T-helper 22 cell (primary cell): ENCODE data around the gene LHFPL3.

Experiments used
- DNase-seq: peaks from one replicate; pipeline ENCODE4 v3.0.0-alpha.2; 2020; ENCODE audit warnings: low read depth

The LHFPL3 gene

DNA sequence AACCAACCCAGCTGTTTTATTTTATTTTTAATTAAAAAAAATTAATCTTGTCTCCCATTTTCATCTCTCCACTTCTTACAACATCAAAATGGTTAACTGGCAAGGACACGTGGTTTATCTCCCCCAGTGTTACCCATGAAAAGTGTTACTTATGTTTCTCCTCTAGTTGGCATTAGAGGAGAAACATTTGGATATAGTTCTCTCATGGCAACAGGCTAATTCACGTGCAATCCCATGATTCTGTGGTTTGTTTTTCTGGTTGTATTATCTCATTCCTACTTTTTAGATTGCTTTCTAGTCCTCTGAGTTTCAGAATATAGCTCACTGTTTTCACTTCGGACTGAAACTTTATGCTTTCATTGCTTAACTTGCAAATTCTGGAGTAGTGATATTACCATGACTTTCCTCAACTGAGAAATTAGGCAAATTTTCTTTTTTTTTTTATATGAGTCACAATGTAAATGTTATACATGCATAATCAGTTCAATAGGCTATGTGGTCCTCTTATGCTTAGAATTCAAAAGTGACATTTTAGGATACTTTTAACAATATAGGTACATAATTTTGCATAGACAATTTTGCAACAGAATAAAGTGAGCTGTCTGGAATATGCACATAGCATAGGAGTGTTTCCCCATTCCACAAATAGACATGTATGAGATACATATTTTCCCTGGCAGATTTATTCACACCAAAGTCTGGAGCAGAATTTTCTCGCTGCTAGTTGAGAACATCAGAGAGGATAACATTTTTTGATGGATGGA lies 43.0 kb downstream of the LHFPL3 start:
- no peak for DNase-seq

DNA sequence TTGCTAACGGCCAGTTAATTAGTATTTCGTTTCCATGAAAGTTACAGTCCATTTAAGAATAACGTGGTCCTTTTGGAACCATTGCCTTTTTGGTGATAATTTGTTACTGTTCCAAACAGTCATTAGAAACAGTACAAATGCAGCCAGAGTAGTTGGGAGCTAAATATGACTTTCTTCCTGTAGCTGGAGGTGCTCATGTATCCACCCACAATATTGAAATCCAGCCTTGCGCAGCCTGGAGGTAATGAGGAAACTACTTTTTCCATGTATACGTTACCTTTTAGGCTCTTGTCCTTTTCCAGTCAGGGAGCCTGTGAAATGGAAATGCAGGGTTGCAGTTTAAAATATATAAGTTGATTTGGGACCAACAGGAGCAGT lies 43.6 kb downstream of the LHFPL3 start:
- DNase-seq, result no peak

DNA sequence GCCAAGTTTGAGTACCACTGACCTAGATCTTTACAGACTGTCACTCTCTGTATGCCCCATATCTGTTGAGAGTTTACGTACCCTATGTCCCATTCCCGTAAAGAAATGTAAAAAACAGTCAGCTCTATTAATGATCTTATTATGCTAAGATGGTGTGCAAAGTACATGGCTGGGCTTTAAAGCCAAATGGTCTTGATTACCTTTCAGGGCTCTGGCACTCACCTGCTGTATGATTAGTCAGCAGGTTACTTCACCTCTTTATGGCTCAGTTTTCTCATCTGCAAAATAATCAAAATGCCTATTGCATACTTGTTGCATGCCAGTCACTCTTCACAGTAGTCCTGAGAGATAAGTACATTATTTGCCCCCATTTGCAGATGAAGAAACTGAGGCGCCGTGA lies 54.2 kb downstream of the LHFPL3 start:
- DNase-seq, result no peak

DNA sequence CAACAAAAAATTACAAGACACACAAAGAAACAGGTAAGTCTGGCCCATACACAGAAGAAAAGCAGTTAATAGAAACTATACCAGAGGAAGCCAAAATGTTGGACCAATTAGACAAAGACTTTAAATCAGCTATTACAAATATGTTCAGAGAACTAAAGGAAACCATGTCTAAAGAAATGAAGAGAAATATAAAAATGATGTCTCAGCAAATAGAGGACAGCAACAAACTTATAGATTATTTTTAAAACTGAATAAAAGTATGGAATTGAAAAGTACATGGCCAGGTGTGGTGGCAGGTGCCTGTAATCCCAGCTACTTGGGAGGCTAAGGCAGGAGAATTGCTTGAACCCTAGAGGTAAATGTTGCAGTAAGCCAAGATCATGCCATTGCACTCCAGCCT lies 58.5 kb downstream of the LHFPL3 start:
- DNase-seq, result no peak

DNA sequence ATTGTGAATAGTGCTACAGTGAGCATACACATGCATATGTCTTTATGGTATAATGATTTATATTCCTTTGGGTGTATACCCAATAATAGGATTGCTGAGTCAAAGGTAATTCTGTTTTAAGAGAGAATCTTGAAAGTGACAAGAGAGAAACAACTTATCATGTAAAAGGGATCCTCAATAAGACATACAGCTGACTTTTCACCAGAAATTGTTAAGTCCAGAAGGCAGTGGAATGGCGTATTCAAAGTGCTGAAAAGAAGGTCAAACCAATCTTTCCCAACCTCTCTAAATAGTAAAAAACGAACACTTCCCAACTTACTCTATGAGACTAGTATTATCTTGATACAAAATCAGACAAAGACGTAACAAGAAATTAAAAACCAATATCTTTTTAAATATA lies 59.8 kb downstream of the LHFPL3 start:
- no peak for DNase-seq

DNA sequence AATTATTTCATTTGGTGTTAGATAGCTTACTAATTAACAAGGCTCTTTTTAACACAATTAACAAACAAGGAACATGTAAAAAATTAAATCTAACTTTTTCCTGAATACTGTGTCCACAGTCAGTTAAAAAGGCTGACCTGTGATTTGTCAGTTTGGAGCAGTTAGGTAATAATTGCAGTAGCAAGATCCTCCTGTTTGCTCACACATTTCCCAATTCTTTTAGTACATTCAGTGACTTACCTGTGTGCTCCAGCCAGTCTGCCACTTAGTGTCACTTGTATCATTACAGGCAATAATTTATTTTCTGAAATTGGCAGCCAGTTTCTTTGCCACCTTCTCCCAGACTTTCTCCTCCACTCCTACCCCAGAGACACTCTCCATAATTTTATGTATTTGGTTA lies 66.8 kb downstream of the LHFPL3 start:
- DNase-seq, result no peak

DNA sequence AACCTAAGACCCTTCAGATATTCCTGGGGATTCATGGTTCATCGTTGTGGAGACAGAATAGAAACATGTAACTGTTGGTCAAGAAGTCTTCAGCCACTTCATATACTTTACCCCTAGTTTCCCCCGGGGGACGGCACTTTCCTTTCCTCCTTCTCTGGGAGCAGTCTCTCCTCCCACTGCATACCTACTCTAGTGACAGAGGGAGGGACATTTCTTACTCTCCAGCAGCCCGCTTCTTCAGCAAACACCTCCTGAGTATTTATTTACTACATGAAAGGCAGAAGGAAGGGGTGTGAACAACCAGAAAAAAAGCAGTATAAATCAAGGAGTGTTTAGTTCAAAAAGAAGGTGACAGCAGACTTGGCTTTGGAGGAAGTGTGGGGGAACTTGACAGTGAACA lies 69.0 kb downstream of the LHFPL3 start:
- DNase-seq, result no peak

DNA sequence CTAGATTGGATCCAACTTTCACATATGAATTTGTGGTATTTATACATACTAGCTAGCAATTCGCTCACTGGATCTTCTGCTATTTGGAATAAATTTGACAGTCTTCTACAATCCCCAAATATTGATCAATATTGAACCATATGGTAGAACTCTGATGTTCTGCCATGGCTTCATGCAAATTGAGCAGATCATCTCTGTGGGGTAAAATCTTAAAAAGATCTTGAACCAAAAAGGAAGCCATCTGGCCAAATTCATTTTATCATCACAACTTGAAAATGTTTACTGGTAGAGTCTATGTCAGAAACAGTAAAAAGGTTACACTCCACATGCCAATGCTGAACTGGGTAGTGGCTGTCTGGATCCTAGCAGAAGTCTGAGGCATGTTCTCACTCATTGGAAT lies 80.0 kb downstream of the LHFPL3 start:
- no peak for DNase-seq

DNA sequence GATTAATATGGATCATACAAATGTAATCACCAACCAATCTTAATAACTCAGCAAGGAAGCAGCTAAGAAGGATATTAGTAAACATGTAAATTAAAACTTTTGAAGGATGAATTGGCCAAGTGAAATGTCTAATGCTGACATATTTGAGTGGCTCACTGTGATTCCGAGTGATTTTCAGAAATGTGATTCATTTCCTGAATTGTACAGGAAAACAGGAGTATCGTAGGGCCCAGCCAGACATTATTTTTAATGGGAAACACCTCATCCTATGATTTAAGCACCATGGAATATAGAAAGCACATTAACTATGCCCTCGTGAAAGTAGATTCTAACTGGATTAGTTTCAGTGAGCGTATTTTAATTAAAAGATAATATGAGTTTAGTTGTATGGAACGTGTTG lies 82.3 kb downstream of the LHFPL3 start:
- DNase-seq, result no peak

DNA sequence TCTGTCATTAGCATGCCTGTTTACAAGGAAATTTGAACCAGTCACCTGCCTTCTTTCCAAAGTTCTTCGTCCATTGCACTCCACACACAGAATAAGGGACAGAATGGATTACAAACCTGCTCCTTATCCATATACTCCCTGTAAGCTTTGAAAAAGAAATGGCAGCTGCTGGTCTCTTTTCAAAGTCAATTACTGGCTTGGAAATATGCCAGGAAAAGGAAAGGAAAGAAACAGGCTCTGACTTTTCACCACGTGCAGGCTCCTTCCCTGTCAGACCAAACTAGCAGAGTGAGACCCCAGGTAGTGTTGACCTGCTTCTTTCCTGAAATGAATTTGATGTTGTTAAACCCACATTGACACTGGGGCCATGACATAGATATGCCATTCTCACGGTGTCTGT lies 84.5 kb downstream of the LHFPL3 start:
- DNase-seq, result no peak

DNA sequence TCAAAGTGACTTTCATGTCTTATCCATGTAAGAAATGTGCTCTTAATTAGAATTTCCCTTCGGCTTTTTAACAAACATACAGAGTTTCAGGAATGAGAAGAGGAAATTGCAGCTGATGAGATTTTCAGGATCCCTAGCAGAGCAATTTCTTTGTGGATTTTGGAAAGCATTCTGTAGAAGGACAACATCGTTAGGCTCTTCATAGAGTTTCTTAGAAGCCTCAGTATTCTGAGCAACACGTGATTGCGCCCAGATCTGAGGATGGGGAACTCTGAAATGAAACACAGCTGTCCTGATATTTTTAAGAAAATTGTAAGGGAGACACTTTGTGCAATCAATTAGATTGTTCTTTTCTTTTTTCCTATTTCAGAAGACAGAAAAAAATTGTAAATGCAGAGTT lies 85.8 kb downstream of the LHFPL3 start:
- DNase-seq, result no peak

DNA sequence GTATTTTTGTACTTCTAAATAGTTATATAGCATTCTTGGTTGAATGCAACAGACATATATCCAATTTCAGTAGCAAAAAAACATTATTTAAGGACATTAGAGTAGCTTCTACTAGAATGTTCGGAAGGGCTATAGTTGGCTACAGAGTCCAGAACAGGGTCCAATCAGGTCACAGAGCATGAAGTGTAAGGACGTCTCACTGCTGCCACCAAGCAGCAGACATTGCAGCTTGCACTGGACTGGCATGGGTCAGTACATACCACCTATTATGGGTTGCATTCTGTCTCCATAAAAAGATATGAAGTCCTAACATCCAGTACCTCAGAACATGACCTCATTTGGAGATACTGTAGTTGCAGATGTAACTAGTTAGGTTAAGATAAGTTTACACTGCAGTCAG lies 87.3 kb downstream of the LHFPL3 start:
- no peak for DNase-seq

DNA sequence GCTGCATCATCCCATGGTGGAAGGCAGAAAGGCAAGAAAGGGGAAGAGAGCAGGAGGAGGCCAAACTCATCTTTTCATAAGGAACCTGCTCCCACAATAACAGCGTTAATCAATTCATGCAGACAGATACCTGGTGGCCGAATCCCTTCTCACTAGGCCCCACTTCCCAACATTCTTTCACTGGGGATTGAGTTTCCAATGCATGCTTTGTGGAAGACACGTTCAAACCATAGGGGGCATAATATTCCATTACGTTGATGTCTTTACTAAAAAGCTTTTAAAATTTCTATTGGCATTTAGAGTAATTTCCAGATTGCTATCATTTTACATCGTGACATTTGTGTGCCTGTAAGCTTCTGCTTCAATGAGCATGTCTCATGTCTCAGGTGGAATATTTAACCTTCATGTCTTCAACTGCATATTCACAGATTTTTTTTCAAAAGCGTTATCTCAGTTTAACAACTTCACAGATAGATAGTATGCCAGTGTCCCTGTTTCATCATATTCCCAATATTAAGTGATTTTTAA lies 88.5 kb downstream of the LHFPL3 start:
- DNase-seq, result no peak

DNA sequence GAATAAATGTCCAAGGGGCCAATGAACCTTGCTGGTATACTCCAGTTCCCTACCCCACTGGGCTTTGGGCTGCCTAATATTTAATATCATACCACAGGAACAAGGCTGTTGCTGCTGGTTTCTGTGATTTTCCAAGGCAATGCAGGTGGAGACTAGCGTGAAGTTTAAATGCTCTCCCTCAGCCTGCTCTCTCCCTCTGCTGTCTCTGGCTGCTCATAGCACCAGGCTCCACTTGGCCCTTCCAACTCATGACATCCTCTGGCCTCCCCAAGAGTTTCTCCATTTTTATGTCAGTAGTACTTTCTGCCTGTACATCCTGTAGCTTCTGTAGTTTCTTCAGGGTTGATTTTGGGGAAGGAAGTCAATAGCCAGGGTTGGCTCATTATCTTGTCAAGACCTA lies 103.5 kb downstream of the LHFPL3 start:
- no peak for DNase-seq

DNA sequence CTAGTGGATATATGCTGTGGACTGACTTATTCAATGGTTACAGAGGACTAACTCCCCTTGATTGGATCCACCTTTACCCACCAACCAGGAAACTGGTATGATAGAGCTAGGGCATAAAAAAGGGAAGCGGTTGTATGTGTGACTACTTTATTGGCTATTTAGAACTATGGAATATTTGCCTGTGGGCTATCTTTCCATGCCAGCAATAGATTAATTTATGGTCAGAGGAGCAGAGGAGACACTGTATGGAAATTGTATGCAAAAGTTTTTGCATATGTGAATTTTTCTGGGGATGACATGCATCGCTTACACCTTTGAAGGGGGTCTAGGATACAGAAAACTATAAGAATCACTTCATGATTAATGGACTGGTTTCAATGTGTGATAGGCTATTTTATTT lies 105.7 kb downstream of the LHFPL3 start:
- no peak for DNase-seq

DNA sequence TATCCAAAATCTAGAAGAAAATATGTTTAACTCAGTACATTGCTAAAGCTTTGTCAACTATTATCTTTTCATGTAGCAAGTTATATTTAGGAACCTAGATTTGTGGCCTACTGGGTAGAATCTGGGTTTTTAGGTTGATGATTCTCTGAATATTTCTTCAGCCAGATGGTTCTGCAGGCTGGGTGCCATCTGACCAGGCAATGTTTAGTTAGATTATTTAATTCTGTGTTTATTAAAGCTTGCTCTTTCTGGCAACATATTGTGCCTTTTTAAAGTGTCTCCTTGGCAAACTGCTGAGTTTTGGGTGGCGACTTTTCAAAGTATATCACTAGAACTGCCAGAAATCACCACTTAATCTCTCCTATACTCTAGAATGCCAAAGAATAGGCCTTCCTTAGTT lies 114.1 kb downstream of the LHFPL3 start:
- DNase-seq, result no peak

DNA sequence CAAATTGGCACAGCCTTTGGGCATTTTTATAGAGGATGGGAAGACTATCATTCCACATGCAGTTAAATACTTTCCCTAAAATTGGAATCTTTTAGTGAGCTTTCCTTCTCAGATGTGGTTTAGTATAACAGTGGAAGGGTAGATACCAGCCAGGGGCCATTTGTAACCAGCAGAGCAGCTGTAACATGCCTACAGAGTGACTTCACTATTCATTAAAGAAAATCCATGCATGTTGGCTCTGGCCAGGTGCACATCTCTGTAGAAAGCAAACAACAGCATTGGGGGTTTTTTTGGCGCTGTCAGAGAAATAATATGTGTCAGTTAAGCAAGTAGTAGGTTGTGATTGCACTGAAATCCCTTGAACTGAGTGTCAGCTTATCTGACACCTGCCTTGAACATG lies 115.6 kb downstream of the LHFPL3 start:
- no peak for DNase-seq

DNA sequence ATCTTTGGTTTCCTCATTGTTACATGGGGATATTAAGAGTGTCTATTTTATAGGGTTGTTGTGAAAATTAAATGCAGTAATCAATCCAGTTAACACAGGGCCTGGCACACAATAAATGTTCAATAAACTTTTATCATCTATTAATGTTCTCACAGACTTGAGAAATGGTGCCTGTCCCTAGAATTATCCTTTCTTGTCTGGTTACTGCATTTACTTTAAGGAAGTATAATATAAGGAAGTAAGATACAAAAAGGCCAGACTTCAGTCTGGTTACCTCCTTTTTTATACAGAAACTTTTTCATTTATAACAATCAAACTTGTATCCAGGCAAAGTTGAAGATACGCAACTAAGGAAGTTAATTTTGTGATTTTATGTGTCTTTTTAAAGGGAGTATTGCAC lies 117.0 kb downstream of the LHFPL3 start:
- no peak for DNase-seq

DNA sequence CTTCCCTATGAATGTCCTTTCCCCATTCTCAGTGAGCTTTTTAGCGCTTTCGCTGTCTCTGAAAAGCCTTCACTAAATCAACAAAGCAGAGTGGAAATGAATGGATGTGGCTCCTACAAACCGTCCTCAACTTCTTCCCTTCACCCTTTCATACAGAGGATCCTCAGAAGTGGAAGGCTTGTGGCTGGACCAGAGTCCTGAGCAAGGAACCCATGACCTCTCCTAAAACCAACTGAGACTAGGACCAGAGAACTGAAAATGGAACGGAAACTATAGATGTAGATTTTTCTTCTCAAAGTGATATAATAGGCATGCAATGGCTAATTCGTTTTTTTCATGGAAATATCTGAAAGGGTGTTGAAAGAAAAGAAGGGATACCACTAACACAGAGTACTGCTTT lies 122.5 kb downstream of the LHFPL3 start:
- no peak for DNase-seq

DNA sequence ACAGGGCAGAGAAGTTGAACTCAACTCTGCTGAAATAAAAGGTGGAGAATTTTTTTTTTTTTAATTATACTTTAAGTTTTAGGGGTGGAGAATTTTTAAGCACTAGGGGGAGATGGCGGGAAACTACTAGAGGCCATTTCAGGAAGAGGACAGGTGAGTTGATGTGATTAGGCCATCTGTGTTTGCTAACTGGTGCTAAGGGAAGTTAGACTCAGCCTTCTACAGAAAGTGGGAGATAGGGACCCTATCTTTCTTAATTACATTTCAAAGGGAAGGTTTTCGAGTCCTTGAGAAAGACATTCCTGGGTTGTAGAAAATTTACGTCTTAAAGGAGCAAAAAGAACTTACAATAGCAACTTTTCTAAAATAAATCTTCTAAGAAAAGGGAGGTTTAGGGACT lies 124.8 kb downstream of the LHFPL3 start:
- DNase-seq, result no peak

DNA sequence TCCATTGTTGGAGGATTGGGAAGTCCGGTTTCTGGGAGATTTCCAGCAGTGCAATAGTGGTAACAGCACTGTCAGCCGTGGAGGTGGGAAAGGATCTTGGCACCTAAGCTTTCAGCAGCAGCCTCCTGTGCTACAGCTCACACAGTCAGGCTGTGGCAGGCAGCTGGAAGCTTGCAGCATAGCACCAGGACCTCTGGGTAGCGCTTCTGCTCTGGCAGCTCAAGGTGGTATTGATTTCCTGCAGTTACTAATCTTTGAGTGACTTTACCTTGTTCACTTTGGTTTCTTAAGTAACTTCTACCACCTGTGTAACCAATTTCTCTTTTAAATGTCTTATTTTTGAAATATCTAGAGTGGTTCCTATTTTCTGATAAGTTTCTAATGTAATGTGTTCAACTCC lies 130.5 kb downstream of the LHFPL3 start:
- no peak for DNase-seq

DNA sequence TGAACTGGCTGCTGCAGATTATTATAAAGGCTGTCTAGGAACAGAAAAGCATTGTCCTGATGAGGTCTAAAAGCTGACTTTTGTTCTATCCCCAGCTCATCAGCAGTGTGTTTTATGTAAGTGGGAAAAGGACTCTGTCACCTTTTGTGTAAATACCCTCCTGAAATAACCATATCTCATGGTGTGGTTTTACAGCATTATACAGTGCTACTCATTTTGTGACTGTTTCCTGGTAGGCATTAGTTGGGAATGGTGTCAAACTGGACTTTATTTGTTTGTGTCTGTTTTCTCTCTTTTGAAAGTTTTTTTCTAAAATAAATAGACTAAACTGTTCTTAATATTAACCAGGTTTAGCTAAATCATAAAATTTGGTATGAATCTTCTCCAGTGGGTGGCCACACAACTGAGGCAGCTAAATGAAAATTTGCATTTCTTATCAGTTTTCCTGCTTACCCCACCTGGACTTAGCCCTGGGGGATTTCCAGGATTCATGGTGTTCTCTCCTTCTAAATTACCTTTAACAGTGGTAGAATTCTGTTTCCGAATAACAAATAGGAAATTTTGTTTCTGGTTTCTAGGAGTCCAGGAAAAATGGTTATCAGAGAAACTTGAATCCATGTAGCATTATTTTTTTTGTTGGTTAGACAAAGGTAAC lies 140.9 kb downstream of the LHFPL3 start:
- DNase-seq, result no peak

DNA sequence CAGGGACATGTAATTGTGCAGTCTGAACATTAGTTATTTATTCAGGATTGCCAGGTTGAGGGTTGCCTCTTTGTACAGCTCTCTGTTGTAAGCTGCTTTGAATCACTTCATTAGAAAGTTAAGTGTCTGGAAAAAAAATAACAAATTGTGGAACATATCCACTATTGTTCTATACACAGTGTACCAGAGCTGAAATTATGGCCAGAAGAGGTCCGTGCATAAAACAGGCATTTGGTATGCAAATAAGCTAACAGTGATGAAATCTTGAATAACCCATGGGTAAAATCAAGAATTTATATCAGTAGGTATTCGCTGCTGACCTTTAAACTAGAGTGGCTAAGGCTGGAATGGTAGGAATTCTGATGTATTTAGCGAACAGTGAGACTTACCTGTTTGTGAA lies 152.1 kb downstream of the LHFPL3 start:
- DNase-seq, result no peak
